GDM1 (cell line): Measurements from ENCODE around the gene RNF144B.
"Not testable (repeated sequence)": the region's sequence is repeated elsewhere in the genome, so short reads cannot be mapped to it uniquely, and the experiment has no call there.

ENCODE experiments used
- DNase-seq: peaks from one replicate; lab custom pipeline; 2025; lab: John Stamatoyannopoulos, UW

The RNF144B gene

DNA sequence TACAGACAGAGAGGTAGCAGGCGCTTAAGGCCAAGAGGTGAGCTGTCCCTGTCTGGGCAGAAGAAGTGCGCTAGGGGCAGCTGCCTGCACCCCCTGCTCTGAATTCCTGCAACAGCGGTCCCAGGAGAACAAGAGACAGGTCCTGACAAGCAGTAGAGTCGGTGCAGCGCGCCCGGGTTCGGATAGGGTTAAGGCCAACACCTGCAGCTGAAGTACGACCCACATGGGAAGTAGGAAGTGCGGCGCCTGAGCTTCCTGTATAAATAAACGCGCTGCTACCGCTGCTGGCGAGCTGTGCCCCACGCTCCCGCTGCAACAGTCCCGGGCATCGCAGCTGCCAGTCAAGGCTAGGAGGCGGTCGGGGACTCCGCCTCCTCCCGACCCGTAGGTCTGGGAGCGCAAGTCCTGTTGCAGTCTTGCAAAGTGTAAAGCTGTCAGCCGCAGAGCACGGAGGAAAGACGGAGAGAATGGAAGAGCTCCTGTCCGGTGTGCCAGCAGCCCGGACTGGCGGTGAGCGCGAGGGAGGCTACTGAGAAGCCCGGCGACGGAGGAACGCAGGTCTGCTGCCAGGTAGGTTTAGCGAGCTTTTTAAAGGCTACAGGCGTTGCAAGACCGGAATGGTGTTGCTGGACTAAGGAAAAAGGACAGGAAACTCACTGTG lies at the start of gene RNF144B:
Gene RNF144B, plus strand, starts transcription at position 290 of the 661 bp plus-strand sequence. CDS start 12,185 bp downstream, outside the sequence.
- DNase-seq = peak; percentile 41

DNA sequence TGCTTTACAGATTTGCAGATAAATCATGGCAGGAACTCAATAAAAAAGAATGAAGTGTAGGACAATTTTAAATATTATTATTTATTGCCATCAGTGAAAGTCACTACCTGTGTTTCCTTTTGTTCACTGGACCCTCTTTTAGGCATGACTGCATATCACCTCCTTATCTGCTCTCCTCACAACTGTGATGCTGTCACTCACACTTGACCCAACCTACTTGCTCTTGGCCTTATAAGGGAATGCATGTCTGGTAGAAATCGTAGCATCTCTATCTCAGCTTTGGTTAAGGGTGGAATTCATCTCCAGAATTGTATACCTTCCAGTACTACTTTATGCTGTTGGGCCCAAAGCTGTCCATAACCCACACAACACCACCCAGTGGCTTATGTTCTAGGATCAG lies 47.6 kb upstream of the RNF144B start:
- DNase-seq = no peak

DNA sequence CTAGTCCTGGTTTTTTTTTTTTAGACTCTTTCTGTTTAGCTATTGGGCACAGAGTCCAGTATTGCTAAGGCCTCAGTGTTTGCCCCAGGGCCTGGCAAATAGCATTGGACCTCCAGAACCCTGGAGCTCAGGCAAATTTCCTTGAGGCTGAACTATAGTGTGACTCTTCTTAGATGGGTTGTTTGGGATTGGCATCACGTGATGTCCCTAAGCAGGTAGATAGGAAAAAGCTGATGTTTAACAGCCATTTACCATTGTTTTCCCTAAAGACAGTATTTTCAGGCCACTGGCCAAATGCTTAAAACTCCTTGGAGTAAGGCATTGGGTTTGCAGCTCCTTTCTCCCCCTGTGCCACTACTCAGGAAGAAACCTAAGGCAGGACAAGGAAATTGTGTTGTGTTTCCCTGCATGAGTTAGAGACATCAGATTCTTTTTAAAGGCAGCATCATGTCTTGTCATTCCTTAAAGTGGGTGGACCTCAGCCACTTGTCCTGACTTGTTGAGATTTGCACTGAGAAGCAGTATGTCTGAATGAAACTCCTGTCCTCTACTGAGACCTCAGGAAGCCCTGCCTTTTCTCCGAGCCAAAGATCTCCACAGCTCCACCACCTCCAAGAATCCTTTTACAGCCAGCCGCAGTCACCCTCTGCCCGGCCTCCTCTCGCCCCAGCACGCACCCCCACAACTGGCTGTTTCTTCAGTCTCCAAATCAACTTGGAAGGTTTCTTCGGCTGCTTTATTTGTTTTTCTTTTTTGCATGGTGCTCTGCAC lies 46.2 kb upstream of the RNF144B start:
- DNase-seq = no peak

DNA sequence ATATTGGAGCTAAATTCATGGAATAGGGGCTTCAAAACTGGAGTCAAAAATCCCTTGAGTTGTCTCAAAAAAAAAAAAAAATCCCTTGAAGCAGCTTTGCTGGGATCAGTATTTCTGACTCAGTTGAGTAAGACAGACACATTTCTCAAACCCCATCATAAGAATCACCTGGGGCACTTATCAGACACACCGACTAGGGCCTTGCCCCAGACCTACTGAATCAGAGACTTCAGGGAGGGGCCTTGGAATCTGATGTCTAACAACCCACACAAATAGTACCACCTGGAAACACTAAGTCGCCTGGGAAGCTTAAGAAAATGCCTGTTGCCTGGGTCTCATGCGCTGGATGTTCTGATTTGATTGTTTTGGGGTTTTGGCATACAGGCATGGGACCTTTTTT lies 44.9 kb upstream of the RNF144B start:
- no peak for DNase-seq

DNA sequence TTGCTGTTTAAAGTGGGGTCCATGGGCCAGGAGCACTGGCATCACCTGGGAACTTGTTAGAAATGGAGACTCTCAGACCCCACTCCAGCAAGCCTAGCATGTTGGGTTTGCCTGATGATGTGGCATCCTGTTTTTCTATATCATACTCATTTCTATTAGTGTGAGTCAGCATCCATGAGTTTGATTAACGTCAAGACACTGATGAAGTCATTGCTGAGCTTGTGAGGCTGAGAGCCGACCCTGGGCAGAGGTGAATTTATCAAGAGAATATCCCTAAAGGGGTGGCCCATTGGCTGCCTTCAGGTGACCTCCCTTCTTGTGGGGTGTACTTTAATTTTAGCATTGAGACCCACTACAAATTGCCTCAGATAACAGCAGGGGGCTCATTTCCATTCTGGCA lies 43.4 kb upstream of the RNF144B start:
- no peak for DNase-seq

DNA sequence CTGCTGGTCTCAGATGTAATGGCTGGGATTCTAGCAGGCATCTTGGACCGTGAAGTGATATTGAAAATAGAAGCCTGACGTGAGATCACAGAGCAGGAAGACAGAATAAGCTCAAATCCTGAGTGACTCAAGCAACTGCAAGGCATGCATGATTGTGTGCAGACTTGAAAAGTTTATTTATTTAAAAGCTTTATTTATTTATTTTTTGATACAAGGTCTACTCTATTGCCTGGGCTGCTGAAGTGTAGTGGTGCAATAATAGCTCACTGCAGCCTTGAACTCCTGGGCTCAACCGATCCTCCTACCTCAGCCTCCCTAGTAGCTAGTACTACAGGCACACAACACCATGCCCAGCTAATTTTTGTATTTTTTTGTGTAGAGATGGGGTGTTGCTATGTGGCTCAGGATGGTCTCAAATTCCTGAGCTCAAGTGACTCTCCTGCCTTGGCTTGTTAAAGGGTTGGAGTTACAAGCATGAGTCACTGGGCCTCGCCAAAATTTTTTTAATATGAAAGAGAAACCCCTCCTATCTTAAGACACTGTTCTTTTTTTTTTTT lies 40.1 kb upstream of the RNF144B start:
- no peak for DNase-seq

DNA sequence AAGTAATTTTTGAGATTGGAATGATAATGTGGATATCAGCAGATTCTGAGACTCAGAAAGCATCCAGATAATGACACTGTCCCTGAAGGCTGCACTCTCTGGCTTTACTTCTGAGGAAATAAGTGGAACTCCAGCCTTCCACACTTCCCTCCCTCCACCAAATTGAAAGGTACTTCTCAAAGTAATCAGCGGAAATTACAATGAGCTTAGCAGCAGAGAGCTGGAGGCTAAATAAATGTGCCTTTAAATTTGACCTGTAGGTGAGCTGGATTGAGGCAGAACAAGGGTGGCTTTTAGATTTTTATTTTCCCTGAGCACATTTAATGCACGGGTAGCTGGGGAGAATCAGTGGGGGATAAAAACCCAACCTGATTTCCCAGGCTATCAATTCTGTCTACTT lies 39.3 kb upstream of the RNF144B start:
- no peak for DNase-seq

DNA sequence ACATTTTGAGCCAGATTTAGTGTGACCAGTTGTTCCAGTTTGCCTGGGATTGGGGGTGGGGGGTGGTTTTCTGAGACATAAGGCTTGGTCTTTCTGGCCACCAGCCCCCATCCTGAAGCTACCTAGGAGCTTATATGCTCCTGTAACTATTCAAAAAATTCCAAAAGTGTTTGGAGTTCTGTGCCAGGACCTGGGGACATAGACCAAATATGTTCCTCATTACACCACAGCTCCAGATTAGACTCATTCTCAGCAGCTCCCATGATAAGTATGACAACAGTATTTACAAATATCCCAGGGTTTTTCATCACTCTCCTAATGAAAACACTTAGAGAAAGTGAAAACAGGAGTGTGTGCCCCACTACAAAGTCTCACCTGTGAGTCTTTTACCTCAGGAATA lies 37.8 kb upstream of the RNF144B start:
- DNase-seq = no peak

DNA sequence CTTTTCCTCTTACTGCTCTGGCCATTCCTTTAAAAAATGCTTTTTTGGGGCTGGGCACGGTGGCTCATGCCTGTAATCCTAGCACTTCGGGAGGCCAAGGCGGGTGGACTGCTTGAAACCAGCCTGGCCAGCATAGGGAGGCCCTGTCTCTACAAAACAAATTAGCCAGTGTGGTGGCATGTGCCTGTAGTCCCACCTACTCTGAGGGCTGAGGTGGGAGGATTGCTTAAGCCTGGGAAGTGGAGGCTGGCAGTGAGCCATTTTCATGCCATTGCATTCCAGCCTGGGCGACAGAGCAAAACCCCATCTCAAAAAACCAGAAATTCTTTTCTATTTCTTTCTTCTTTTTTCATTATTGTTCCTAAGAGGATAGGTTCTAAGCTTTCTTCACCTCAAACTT lies 36.9 kb upstream of the RNF144B start:
- no peak for DNase-seq

DNA sequence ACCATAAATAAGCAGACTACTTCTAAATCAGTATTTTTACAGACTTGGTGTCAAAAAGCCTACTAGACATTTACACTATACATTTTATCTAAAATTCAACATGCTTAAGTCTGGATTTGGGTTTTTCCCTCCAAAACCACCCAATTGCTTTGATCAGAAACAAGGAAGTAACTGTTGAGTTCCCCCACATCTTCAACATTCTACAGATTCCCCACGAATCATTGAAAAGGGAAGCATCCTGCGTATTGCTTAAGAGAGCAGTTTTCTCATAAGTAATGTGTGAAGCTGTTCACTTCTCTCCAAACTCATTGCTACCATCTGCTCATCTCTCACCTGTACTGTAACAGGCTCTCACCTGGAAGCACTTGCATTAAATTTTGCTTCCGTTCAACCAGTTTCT lies 36.4 kb upstream of the RNF144B start:
- DNase-seq = no peak

DNA sequence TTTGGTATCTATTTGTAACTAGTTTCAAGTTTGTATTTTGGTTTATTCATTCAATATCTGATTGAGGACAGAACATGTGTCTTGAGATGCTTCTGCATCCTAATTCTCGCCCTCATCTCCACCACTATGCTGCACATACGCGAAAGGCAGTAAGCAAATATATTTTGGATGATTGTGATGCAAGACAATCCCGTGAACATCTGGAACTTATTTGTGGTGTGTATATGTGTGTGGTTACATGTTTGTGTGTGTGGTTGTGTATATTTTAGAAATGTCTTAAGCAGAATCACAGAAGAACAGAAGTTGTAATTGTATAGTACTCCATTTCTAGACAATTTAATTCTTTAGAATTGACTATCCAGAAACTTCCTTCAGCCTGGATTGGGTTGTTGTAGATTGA lies 35.1 kb upstream of the RNF144B start:
- DNase-seq = no peak

DNA sequence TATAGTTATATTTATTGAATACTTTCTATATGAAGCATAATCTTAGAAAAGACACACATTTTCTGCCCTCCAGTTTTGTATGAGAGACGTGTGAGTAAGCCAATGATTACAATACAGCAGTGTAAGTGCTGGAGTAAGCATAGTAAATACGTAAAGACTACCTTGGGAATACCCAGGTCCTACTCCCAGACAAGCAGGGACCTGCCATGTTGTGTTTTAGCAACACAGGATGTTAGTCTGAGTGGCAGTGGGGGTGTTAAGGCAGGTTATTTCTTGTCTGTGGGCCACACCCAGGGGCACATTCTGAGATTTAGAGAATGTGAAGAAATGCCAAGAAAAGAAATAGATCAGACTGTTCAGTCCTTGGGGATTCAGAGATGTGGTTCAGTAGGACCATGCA lies 34.3 kb upstream of the RNF144B start:
- no peak for DNase-seq

DNA sequence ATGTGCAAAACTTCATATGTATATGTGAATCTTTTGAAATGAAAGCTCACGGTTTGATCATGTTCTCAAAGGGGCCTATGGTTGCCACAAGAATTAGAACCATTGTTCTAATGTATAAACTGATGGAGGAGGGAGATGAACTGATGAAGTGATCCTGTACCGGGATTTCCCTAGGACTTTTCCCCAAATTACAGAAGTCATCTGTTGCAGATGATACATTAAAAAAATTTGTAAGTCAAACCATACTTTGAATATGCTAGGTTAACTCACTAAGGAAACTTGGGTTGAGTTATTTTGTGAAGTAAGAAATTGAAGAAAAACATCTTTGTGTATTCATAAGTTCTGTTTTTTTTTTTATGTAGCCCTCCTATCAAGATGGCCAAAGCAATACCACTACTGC lies 33.9 kb upstream of the RNF144B start:
- no peak for DNase-seq

DNA sequence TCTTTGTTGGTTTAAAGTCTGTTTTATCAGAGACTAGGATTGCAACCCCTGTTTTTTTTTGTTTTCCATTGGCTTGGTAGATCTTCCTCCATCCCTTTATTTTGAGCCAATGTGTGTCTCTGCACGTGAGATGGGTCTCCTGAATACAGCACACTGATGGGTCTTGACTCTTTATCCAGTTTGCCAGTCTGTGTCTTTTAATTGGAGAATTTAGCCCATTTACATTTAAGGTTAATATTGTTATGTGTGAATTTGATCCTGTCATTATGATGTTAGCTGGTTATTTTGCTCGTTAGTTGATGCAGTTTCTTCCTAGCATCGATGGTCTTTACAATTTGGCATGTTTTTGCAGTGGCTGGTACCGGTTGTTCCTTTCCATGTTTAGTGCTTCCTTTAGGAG lies 29.6 kb upstream of the RNF144B start:
- not testable (repeated sequence) for DNase-seq

DNA sequence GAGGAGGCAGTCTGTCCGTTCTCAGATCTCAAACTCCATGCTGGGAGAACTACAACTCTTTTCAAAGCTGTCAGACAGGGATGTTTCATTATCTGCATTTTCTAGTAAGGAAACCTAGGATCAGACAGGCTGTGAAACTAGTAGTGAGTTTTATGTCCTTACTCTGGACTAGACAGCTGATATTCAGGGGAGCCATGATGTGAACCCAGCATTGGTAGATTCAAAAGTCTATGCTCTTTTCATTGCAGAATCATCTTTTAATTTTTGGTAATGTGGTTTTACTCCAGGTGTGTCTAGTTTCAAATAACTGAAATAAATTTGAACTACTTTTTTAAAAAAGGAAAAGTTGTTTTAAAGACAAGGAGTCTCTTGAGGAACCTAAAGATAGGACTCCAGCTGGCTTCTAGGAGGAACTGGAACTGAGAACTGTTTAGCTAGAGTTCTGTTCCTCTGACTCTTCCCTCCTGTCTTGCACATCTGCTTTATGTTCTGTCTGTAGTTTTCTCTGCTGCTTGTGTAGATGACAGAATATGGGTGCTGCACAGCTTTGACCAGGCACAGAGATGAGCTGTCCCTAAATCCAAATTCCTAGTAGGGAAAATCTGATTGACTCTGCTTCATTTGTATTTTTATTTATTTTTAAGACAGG lies 27.8 kb upstream of the RNF144B start:
- no peak for DNase-seq

DNA sequence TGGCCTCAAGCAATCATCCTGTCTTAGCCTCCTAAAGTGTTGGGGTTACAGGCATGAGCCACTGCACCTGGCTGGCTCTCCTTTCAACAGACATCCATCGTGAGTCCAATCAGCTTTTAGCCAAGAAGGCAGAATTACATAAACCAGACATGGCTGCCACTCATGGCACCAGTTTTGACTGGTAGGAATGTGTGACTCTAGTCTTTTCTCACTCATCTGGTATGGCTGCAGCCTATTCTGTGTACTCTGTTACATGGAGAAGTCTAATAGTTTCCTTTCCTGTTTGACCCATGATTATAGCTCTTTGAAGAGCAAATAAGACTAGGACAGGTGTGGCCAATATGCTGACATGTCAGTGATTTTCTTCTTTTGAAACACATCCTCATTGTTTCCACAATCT lies 27.0 kb upstream of the RNF144B start:
- DNase-seq = no peak

DNA sequence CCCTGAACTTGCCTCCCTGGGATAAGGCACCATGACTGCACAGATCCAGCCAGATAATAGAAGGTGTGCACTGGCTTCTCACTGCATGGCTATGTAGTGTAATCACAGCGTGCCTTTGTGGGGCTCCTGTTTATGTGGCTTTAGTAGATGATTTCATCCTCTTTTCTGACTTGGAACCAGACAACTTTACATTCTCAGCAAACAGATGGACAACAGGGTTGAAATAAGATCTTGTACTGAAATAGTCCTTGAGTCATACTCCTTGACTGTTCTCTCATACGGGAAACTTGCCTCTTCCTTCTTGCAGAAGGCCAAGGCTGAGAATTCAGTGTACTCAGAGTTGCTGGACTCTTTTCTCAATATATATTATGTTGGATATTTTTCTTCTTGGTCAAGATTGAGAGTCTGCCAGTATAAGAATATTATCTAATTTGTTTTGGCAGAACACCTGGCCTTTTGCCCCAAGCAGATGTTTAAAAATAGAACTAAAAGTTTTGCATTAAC lies 25.0 kb upstream of the RNF144B start:
- no peak for DNase-seq

DNA sequence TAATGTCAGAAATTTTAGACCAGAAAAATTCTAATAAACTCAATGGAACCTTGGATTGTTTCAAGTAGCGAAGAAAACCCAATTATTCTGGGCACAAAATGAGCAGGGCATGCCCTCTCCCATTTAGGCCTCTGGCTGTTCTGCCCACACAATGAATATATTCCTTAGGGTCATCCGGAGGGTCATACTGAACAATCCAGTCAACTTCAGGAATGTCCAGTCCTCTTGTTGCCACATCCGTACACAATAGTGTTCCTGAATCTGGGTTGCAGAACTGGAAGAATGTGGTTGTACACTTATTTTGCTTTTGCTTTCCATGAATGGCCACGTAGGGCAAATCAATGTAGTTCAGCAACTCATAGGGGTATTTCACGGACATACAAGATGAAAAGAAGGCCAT lies 23.4 kb upstream of the RNF144B start:
- no peak for DNase-seq

DNA sequence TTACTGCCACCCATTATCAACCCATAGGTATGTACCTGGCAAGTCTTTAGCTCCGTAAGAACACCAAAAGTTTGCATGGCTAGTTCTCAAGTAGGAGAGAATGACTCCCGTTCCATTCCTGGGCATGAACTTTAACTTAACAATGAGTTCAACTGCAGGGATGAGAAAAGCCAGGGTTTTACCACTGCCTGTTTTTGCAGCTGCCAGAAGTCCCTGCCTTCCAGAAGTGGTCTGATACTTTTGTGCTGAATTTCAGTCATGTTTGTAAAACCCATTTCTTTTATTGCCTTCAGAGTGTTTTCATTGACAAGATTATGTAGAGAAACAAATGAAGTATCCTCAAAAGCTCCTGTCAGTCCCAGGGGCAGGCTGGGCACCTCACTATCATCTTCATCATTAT lies 22.6 kb upstream of the RNF144B start:
- not testable (repeated sequence) for DNase-seq

DNA sequence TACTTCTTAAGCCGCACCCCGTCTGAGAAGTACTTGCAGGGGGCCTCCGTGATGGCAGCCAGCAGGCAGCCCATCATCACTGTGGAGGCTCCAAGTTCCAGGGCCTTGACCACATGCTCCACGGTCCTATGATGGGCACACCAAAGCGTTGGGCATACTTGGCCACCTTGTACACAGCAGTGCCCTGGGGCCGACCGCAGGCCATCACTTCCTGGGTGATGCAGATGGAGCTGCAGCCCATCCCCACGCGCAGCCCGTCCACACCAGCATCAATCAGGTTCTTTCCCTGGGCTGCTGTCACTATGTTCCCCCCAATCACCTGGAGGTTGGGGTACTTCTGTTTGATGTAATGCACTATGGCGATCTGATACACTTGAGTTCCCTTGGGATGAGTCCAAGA lies 19.8 kb upstream of the RNF144B start:
- no peak for DNase-seq

DNA sequence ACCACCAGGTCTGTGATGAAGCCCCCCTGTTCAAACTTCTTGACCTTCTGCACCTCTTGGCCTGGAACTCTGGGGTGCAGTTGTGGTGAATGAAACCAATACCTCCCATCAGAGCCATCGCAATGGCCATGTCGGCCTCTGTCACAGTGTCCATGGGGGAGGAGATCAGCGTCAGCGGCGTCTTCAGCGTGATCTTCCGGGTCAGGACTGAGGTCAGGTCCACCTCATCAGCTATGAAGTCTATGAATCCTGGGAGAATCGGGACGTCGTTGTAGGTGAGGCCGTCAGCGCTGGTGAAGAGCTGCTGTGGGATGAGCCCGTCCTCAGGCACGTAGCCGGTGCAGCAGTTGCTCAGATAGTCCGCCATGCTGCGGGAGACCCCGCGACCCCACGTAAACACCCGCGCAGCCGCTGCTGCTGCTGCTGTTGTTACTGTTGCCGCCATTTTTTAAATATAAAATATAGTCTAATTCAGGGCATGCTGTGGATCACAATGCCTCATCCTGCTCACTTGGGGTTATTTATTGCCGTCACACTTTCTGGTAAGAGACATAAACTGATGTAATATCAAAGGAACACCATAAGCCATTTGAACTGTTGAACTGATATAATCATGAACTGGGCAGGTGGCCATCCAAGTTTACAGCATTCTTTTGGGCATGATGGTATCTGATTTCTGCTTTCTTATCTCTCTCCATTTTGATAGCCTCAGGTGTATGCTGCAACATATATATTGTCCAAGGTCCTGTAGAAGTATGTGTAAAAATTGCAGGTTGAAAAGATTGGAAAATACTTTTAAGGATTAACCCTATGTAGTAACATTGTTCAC lies 18.7 kb upstream of the RNF144B start:
- no peak for DNase-seq

DNA sequence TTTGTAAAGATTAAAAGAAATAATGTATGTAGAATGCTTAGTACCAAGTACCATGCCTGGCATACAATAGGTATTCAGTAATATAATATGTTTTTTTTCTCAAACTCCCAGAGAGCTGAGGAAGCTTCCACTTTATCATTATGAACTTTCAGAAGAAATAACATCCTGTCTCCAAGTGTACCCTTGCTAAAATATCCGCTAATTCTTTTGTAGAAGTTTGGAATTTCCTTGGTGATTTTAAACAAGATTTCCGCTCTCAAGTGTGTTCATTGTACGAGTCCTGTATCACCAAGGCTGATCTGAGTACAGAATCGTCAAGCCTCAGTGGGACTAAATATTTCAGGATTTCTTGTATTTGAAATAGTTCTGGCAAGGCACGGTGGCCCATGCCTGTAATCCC lies 16.1 kb upstream of the RNF144B start:
- no peak for DNase-seq
